ENCODE results near the gene ZNF23. TPM values are rescaled to one million over a fixed set of nuclear protein-coding genes. Genes with fewer than 3 reads are reported as not detected.
"Not testable (repeated sequence)": the region's sequence is repeated elsewhere in the genome, so short reads cannot be mapped to it uniquely, and the experiment has no call there.

ZNF23 gene
- 1 to 10 TPM; 5.7 to 8.5 TPM for total RNA-seq

GRCh38 chr16:71461686-71462648 lies at the start of gene ZNF23:
TSS of gene ZNF23 (minus strand) at chr16:71462247. CDS start at chr16:71456796, 5,451 bp downstream.
- intact Hi-C loops (cut with micrococcal nuclease), result loop anchor here (1.0 to 10.0 kb wide), 3 partner anchors 22 to 263 kb away; partner anchors contain the start of gene PHLPP2
- Mint-ChIP-seq H3K4me1 (ENCODE audit: low read depth) (peaks cover 18% of the 10 kb centered on the region), H3K4me3 (peak within 1 kb of the TSS; percentile 84), H3K27ac (peak within 1 kb of the TSS; percentile 77), H3K36me3 (no peaks in the 10 kb centered on the region), H3K9me3 (no peaks in the 10 kb centered on the region), H3K27me3 (no peaks in the 10 kb centered on the region)
- ChIA-PET CTCF (interaction anchor here (0.5 to 2.0 kb wide), 11 partner anchors 22 to 486 kb away, joined by 3 to 11 read pairs (median 4); partner anchors contain the start of gene ZNF19), POLR2A (interaction anchor here (0.9 to 1.3 kb wide), 2 partner anchors 22 to 172 kb away, joined by 3 to 13 read pairs; no protein-coding TSS in a partner anchor)
- DNase-seq, result peak; percentile 84

- H3K36me3 Mint-ChIP-seq, result no peaks in the 10 kb centered on the region
- no peak for DNase-seq
- intact Hi-C loops (cut with micrococcal nuclease), result no loop called here
- no peaks in the 10 kb centered on the region for H3K4me1 Mint-ChIP-seq (ENCODE audit: low read depth)
- no peak overlapping the region for H3K4me3 Mint-ChIP-seq
- no peaks in the 10 kb centered on the region for H3K9me3 Mint-ChIP-seq
- H3K27me3 Mint-ChIP-seq, result peaks cover 9% of the 10 kb centered on the region
- POLR2A ChIA-PET, result no interaction called here
- H3K27ac Mint-ChIP-seq, result no peak overlapping the region
- CTCF ChIA-PET, result interaction anchor here (1.2 kb wide), 1 partner anchor 95 kb away, joined by 3 read pairs; no protein-coding TSS in a partner anchor
Observed at GRCh38 chr16:71507061-71507460, 45.0 kb upstream of the ZNF23 start.

- no peaks in the 10 kb centered on the region for H3K4me1 Mint-ChIP-seq (ENCODE audit: low read depth)
- H3K36me3 Mint-ChIP-seq, result no peaks in the 10 kb centered on the region
- H3K27me3 Mint-ChIP-seq, result peaks cover 5% of the 10 kb centered on the region
- H3K27ac Mint-ChIP-seq, result no peak overlapping the region
- DNase-seq, result no peak
- ChIA-PET POLR2A (no interaction called here), CTCF (no interaction called here)
- H3K9me3 Mint-ChIP-seq, result no peaks in the 10 kb centered on the region
- no peak overlapping the region for H3K4me3 Mint-ChIP-seq
- intact Hi-C loops (cut with micrococcal nuclease), result loop anchor here (5.0 kb wide), 1 partner anchor 37 kb away; no protein-coding TSS in a partner anchor
Observed at GRCh38 chr16:71504901-71505300, 42.9 kb upstream of the ZNF23 start.

- H3K4me1 Mint-ChIP-seq (ENCODE audit: low read depth); H3K9me3 Mint-ChIP-seq; H3K27me3 Mint-ChIP-seq; POLR2A ChIA-PET; H3K27ac Mint-ChIP-seq; H3K36me3 Mint-ChIP-seq; H3K4me3 Mint-ChIP-seq: not testable (repeated sequence)
- peak; percentile 45 for DNase-seq
- CTCF ChIA-PET, result interaction anchor here (0.6 kb wide), 1 partner anchor 1066 kb away, joined by 3 read pairs; no protein-coding TSS in a partner anchor
- intact Hi-C loops (cut with micrococcal nuclease), result loop anchor here (5.0 kb wide), 1 partner anchor 38 kb away; no protein-coding TSS in a partner anchor
Observed at GRCh38 chr16:71504051-71504450, 42.0 kb upstream of the ZNF23 start.

GRCh38 chr16:71501547-71501946 lies 39.5 kb upstream of the ZNF23 start:
- CTCF ChIA-PET, result interaction anchor here (0.9 to 6.5 kb wide), 5 partner anchors 10 to 460 kb away, joined by 3 to 141 read pairs (median 10); no protein-coding TSS in a partner anchor
- intact Hi-C loops (cut with micrococcal nuclease), result loop anchor here (5.0 kb wide), 1 partner anchor 41 kb away; no protein-coding TSS in a partner anchor
- no peak overlapping the region for H3K4me3 Mint-ChIP-seq
- peaks cover 5% of the 10 kb centered on the region for H3K27me3 Mint-ChIP-seq
- no peaks in the 10 kb centered on the region for H3K9me3 Mint-ChIP-seq
- POLR2A ChIA-PET, result no interaction called here
- H3K4me1 Mint-ChIP-seq (ENCODE audit: low read depth), result no peaks in the 10 kb centered on the region
- no peak for DNase-seq
- no peaks in the 10 kb centered on the region for H3K36me3 Mint-ChIP-seq
- no peak overlapping the region for H3K27ac Mint-ChIP-seq

- Mint-ChIP-seq H3K4me1 (ENCODE audit: low read depth) (no peaks in the 10 kb centered on the region), H3K27ac (no peak overlapping the region), H3K36me3 (no peaks in the 10 kb centered on the region), H3K4me3 (no peak overlapping the region), H3K9me3 (no peaks in the 10 kb centered on the region), H3K27me3 (peaks cover 5% of the 10 kb centered on the region)
- CTCF ChIA-PET, result interaction anchor here (0.9 to 6.5 kb wide), 11 partner anchors 10 to 461 kb away, joined by 3 to 141 read pairs (median 5); partner anchors contain the start of genes CHST4 and ZNF23
- DNase-seq, result no peak
- POLR2A ChIA-PET, result no interaction called here
- intact Hi-C loops (cut with micrococcal nuclease), result loop anchor here (5.0 kb wide), 1 partner anchor 41 kb away; no protein-coding TSS in a partner anchor
Observed at GRCh38 chr16:71500964-71501363, 38.9 kb upstream of the ZNF23 start.

- DNase-seq, result peak; percentile 47
- intact Hi-C loops (cut with micrococcal nuclease), result loop anchor here (1.0 to 5.0 kb wide), 3 partner anchors 42 to 88 kb away; partner anchors contain the start of gene TLE7
- H3K27ac Mint-ChIP-seq, result no peak overlapping the region
- H3K27me3 Mint-ChIP-seq, result peaks cover 2% of the 10 kb centered on the region
- CTCF ChIA-PET, result interaction anchor here (0.5 to 6.5 kb wide), 32 partner anchors 9 to 462 kb away, joined by 3 to 141 read pairs (median 4); partner anchors contain the start of genes CHST4, ZNF19 and ZNF23
- H3K4me3 Mint-ChIP-seq, result no peak overlapping the region
- no peaks in the 10 kb centered on the region for H3K4me1 Mint-ChIP-seq (ENCODE audit: low read depth)
- no peaks in the 10 kb centered on the region for H3K36me3 Mint-ChIP-seq
- H3K9me3 Mint-ChIP-seq, result no peaks in the 10 kb centered on the region
- POLR2A ChIA-PET, result no interaction called here
Observed at GRCh38 chr16:71499775-71500364, 37.8 kb upstream of the ZNF23 start.

GRCh38 chr16:71498031-71498430 lies 36.0 kb upstream of the ZNF23 start:
- peaks cover under 1% of the 10 kb centered on the region for H3K27me3 Mint-ChIP-seq
- H3K27ac Mint-ChIP-seq, result no peak overlapping the region
- intact Hi-C loops (cut with micrococcal nuclease), result loop anchor here (5.0 kb wide), 1 partner anchor 56 kb away; the partner anchor contains the start of gene TLE7
- no peak overlapping the region for H3K4me3 Mint-ChIP-seq
- no peaks in the 10 kb centered on the region for H3K9me3 Mint-ChIP-seq
- H3K36me3 Mint-ChIP-seq, result no peaks in the 10 kb centered on the region
- CTCF ChIA-PET, result interaction anchor here (0.7 to 6.5 kb wide), 3 partner anchors 86 to 719 kb away, joined by 5 to 141 read pairs (median 37); no protein-coding TSS in a partner anchor
- DNase-seq, result no peak
- H3K4me1 Mint-ChIP-seq (ENCODE audit: low read depth), result no peaks in the 10 kb centered on the region
- POLR2A ChIA-PET, result no interaction called here

- intact Hi-C loops (cut with micrococcal nuclease), result no loop called here
- Mint-ChIP-seq H3K4me3 (no peak overlapping the region), H3K36me3 (no peaks in the 10 kb centered on the region), H3K27me3 (no peaks in the 10 kb centered on the region), H3K9me3 (no peaks in the 10 kb centered on the region), H3K27ac (no peak overlapping the region), H3K4me1 (ENCODE audit: low read depth) (no peaks in the 10 kb centered on the region)
- CTCF ChIA-PET, result interaction anchor here (1.1 kb wide), 1 partner anchor 81 kb away, joined by 3 read pairs; no protein-coding TSS in a partner anchor
- no peak for DNase-seq
- POLR2A ChIA-PET, result no interaction called here
Observed at GRCh38 chr16:71493213-71493612, 31.2 kb upstream of the ZNF23 start.

- ChIA-PET POLR2A (no interaction called here), CTCF (interaction anchor here (1.1 to 3.3 kb wide), 3 partner anchors 7 to 80 kb away, joined by 3 to 10 read pairs (median 4); partner anchors contain the start of gene ZNF23)
- Mint-ChIP-seq H3K4me1 (ENCODE audit: low read depth) (no peaks in the 10 kb centered on the region), H3K9me3 (no peaks in the 10 kb centered on the region), H3K27me3 (no peaks in the 10 kb centered on the region), H3K4me3 (no peak overlapping the region), H3K27ac (no peak overlapping the region), H3K36me3 (no peaks in the 10 kb centered on the region)
- intact Hi-C loops (cut with micrococcal nuclease), result no loop called here
- DNase-seq, result no peak
Observed at GRCh38 chr16:71492786-71493185, 30.7 kb upstream of the ZNF23 start.

- CTCF ChIA-PET, result interaction anchor here (1.3 to 3.3 kb wide), 2 partner anchors 9 to 79 kb away, joined by 8 to 10 read pairs; no protein-coding TSS in a partner anchor
- DNase-seq, result no peak
- Mint-ChIP-seq H3K27ac (no peak overlapping the region), H3K36me3 (no peaks in the 10 kb centered on the region), H3K9me3 (no peaks in the 10 kb centered on the region), H3K4me3 (no peak overlapping the region), H3K27me3 (no peaks in the 10 kb centered on the region), H3K4me1 (ENCODE audit: low read depth) (no peaks in the 10 kb centered on the region)
- POLR2A ChIA-PET, result no interaction called here
- intact Hi-C loops (cut with micrococcal nuclease), result no loop called here
Observed at GRCh38 chr16:71491054-71491453, 29.0 kb upstream of the ZNF23 start.

Measured in activated CD4-positive, alpha-beta memory T cell treated with anti-CD3 and anti-CD28 coated beads for 36 hours (primary cell).